GM12892 (cell line): Measurements from ENCODE around the gene PPP1R9B.

Source experiments
- POLR2A ChIP-seq: IDR thresholded peaks from 2 replicates; pipeline ENCODE4 v1.6.1; 2011; ENCODE audit warnings: low read depth, low read length, control low read depth
- POLR2AphosphoS5 ChIP-seq: IDR thresholded peaks from 2 replicates; pipeline ENCODE4 v1.6.1; 2011; ENCODE audit warnings: low read depth, low read length, control low read depth

DNA sequence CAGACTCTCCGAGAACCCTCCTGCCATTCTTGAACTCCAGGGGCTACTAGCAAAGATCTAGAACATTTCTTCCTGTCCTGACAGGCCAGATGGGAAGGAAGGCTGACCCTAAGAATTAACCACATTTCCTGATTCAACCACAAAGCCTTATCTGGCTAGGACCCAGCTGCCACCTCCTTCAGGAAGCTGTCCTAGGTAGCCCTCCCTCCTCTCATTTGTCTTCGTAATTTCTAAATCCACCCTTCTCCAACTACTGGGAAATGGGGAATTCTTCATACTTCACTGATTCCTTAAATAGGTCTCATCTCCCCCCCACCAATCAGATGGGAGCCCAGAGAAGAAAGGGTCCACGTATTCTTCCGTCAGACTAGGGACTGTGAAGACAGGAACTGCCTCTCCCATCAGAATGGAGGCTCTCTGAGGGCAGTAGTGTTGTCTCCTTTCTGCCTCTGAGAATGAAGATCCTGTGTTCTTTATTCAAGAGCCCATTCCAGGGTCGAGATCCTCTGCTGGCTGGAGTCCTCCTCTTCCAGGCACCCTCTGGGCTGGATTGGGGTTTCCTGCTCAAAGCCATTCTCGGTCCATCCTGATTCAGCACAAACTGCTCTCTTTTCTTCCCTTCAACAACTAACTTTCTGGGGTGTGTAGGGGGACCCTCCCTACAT is 22.6 kb downstream of the PPP1R9B start:
- no peak for TF ChIP-seq POLR2AphosphoS5
- TF ChIP-seq POLR2A, result no peak
